ENCODE data around the gene SERINC2.

Gene SERINC2

DNA sequence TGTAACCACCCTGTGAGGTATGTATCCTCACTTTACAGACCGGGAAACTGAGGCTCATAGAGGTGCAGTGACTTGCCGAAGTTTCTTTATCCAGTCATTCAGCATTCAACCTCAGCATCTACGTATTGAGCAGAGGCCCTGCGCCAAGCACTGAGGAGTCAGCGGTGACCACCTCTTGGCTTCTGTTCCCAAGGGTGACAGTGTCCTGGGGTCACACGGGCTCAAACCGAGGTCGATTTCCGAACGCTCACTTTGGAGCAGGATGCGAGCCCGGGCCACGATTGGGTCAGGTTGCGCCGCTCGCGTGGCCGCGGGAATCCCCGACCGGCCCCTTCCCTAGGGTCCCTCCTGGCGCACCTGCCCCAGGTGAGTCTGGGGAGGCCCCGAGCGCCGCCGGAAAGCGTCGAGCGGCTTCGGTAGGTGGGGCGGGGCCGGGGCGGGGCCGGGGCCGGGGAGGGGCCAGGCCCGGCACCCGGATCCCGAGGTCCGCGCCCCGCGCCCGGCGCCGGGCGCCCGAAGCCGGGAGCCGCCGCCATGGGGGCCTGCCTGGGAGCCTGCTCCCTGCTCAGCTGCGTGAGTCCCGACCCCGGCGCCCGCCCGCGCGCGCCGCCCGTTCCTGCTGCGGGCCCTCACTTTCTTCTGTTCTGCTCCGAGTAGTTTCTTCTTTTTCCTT is at the start of gene SERINC2:
Gene SERINC2, plus strand, starts transcription at position 482 of the 673 bp plus-strand sequence. Its CDS starts 53 bp downstream, at position 535.
- peak; percentile 31 for DNase-seq (ENCODE audit: low read depth)

- DNase-seq (ENCODE audit: low read depth), result no peak
Observed at GRCh38 chr1:31364561-31365250, 48.3 kb upstream of the SERINC2 start.

DNA sequence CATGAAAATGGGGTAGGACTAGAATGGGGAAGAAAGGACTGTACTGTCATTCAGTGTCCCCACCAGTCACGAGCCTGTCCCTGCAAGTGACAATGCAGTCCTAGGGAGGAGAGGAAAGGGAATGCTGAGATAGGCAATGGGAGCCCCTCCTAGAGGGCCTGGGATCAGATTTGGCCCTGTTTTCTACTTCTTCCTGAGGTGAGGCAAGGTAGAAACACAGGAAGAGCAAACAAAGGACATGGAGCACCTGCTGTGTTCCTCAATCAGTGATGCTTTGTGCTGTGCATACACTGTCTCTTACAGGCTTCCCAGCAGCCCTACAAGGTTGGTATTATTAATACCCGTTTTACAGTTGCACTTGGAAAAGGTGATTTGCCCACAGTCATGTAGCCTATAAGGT is 46.2 kb upstream of the SERINC2 start:
- no peak for DNase-seq (ENCODE audit: low read depth)

GRCh38 chr1:31368611-31369107 is 44.4 kb upstream of the SERINC2 start:
- peak; percentile 14 for DNase-seq (ENCODE audit: low read depth)

DNA sequence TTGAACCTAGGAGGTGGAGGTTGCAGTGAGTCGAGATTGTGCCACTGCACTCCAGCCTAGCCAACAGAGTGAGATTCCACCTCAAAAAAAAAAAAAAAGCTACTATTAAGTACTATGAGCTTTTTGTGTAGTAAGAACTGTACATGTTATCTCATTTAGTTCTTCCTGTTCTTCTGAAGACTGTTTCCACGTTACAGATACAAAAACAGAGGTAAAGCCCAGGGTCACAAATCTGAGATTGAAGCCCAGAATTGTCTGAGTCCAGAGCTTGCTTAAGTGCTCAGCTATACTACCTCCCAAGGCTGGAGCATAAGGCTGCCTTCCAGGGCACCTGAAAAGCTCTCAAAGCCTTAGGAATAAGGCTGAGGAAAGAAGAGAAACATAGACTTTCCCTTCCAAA is 43.0 kb upstream of the SERINC2 start:
- DNase-seq (ENCODE audit: low read depth), result no peak

GRCh38 chr1:31370565-31370964 is 42.4 kb upstream of the SERINC2 start:
- DNase-seq (ENCODE audit: low read depth), result no peak

DNA sequence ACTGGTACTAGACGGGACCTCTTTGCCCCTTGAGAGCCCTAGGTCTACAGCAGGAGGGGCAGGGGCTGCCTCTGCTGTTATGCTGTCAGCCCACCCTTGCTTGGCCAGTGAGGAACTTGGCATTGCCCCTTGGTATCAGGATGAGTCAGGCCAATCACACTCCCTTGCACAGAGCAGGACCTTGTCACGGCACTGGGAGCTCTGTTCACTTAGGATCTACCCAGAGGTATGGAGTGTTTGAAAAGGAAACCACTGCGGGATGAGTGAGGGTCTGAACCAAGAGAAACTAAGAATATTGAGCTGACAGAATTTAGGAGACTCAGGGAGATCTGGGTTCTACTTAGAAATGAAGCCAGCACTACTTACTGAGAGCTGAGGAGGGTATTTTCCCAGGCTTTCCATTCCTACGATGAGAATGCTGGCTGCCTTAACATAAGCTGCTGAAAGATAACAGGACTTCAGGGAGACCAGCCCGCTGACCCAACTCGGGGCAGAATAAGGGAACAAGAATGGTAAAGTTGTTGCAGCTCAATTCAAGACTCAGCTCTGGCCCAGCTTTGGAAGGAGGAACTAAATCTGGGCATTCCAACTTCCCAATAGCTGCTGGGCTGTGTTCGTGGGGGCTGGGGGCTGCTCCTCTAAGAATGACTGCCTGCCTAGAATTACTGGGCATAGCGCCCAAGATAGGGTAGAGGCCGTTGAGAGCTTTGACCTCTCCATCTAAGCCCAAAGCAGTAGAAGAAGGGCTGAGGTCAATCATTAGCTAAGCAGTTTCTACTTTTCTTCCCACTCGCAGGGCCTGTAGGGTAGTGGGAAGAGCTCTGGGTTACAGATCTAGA is 41.7 kb upstream of the SERINC2 start:
- no peak for DNase-seq (ENCODE audit: low read depth)

DNA sequence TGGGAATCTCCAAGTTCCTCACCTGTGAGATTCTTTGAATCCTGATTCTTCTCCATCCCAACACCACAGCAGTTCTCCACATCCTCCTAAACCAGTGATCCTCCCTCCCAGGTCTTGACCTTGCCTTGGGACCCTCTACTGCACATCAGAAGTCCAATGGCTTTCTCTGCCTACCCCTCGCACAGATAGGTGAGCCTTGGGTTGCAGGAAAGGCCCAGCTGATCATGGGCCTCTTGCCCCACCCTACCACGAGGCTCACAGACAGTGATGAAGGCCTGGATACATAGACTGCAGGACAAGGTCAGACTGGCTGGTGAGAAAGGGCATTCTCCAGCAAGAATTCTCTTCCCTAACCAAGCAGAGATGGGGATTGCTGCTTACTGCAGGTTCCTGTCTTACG is 41.0 kb upstream of the SERINC2 start:
- no peak for DNase-seq (ENCODE audit: low read depth)

- DNase-seq (ENCODE audit: low read depth), result no peak
Observed at GRCh38 chr1:31372751-31373055, 40.3 kb upstream of the SERINC2 start.

GRCh38 chr1:31373056-31373896 is 39.7 kb upstream of the SERINC2 start, which contains the start of gene FABP3:
Gene FABP3 (minus strand): TSS chr1:31373076. CDS start chr1:31373014, 62 bp downstream.
- peak; percentile 72 for DNase-seq (ENCODE audit: low read depth)

- DNase-seq (ENCODE audit: low read depth), result no peak
Observed at GRCh38 chr1:31373897-31374486, 39.0 kb upstream of the SERINC2 start.

GRCh38 chr1:31374511-31375196 is 38.4 kb upstream of the SERINC2 start:
- peak; percentile 40 for DNase-seq (ENCODE audit: low read depth)

DNA sequence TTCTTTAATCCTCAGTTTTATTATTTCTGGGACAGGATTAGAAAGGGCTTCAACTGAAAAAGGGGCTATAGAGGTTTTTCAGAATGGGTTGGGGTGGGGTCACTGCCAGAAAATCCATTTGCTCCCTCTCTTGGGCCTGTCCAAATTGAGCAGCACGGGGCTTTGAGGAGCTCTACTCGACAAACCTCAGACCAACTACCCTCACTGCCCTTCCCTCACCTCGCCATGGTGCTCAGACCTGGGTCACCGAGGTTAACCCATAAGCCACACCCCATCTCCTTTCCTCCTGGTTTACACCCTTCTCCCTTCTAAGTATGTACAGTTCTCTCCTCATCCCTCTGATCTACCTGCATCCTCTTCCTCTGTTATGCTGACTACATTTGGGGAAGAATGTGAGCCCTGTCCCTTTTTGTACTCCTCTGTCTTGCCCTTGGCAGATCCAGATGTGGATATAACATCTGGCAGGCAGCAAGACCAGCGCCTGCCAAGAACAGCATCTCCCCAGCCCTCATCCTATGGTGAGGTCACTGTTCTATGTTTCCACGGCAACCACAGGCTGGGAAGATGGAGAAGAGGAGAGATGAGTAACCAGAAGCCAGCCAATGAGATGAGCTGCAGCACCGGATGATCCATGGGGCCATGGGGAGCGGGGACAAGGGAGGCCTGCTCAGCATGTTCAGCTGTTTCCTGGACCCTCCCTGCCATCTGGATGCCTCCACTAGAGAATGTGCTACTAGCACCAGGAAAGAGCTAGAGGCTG is 36.5 kb upstream of the SERINC2 start:
- DNase-seq (ENCODE audit: low read depth), result peak; percentile 96

GRCh38 chr1:31377364-31377863 is 35.6 kb upstream of the SERINC2 start:
- DNase-seq (ENCODE audit: low read depth), result no peak

GRCh38 chr1:31378001-31378400 is 35.0 kb upstream of the SERINC2 start:
- DNase-seq (ENCODE audit: low read depth), result no peak

DNA sequence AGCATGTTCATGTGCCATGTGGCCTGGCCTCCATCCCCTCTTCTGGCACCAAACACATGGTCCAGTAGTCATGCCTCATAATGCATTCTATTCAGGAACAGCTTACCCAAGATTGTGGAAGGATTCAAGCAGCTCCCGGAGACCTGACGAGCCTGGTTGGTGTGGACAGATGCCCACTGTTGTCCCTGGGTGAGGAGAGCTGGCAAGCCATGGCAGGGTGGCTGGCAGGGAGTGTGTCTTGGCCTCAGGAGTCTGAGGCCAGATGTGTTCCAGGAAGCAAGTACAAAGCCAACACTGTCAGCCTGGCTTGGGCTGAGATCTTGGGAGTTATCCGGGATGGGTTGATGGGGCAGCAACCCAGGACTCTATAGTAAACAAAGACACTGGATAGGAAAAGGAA is 32.8 kb upstream of the SERINC2 start:
- no peak for DNase-seq (ENCODE audit: low read depth)

- DNase-seq (ENCODE audit: low read depth), result no peak
Observed at GRCh38 chr1:31381394-31382294, 31.4 kb upstream of the SERINC2 start.

DNA sequence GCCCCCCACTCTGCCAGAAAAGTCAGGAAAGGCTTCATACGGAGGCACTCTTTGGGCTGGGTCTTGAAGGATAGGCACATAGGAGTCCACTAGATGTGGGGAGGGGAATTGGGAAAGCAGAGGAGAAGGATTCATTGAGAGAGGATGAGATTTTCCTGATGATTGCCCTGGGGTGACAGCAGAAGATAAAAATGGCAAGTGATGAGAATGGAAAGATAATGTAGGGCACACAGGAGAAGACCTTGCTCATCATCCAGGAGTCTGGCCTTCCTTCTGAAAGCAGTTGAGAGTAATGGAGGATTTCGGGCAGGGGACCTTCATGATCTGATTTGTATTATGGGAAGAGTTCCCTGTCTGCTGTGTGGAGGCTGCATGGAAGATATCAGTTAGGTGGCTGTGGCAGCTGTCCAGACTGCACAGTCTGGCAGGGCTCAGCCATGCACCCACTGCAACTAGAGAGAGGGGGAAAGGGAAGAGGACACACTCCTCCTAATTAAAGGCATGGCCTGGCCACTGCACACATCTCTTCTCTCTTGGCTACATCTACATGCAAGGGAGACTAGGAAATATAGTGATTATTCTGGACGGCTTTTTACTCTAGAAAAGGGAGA is 30.5 kb upstream of the SERINC2 start:
- DNase-seq (ENCODE audit: low read depth), result no peak

Data from EH (cell line).